Hepatocyte (in vitro differentiated cells): Measurements from ENCODE around the gene TENM4. TPM values are rescaled to one million over a fixed set of nuclear protein-coding genes. Genes with fewer than 3 reads are reported as not detected.

Experiments used
- DNase-seq: peaks from one replicate; pipeline ENCODE4 v3.0.0-alpha.2; 2016; ENCODE audit warnings: low spot score
- H2AFZ ChIP-seq: fragments of 200-600 bp; sonication (generic); 2 replicates; pipeline ENCODE4 v1.6.0; 2016; ENCODE audit warnings: antibody characterized with exemption, mild to moderate bottlenecking
- H3K27ac ChIP-seq: fragments of 200-600 bp; sonication (generic); 2 replicates; pipeline ENCODE4 v1.5.1; 2016; ENCODE audit warnings: mild to moderate bottlenecking
- H3K27me3 ChIP-seq: fragments of 200-600 bp; sonication (generic); 2 replicates; pipeline ENCODE4 v1.6.1; 2016
- H3K36me3 ChIP-seq: fragments of 200-600 bp; sonication (generic); replicated peaks from 2 replicates; pipeline ENCODE4 v1.5.1; 2016; ENCODE audit warnings: low read depth; ENCODE audit not compliant: insufficient read depth
- H3K4me1 ChIP-seq: fragments of 200-600 bp; sonication (generic); 2 replicates; pipeline ENCODE4 v1.5.1; 2016; ENCODE audit warnings: mild to moderate bottlenecking, moderate library complexity; ENCODE audit not compliant: insufficient read depth
- H3K4me2 ChIP-seq: fragments of 200-600 bp; sonication (generic); 2 replicates; pipeline ENCODE4 v1.6.0; 2016
- H3K4me3 ChIP-seq: fragments of 200-600 bp; sonication (generic); 2 replicates; pipeline ENCODE4 v1.5.1; 2016; ENCODE audit warnings: mild to moderate bottlenecking
- H3K79me2 ChIP-seq: fragments of 200-600 bp; sonication (generic); 2 replicates; pipeline ENCODE4 v1.6.0; 2017; ENCODE audit warnings: mild to moderate bottlenecking
- H3K9me2 ChIP-seq: fragments of 200-600 bp; sonication (generic); replicated peaks from 2 replicates; pipeline ENCODE4 v1.6.0; 2017; ENCODE audit warnings: mild to moderate bottlenecking; ENCODE audit not compliant: insufficient read depth
- H3K9me3 ChIP-seq: fragments of 200-600 bp; sonication (generic); 2 replicates; pipeline ENCODE4 v1.5.1; 2016; ENCODE audit warnings: low read depth, mild to moderate bottlenecking
- H4K20me1 ChIP-seq: fragments of 200-600 bp; sonication (generic); 2 replicates; pipeline ENCODE4 v1.6.0; 2016; ENCODE audit warnings: mild to moderate bottlenecking; ENCODE audit not compliant: insufficient read depth, poor library complexity, severe bottlenecking
- EZH2 ChIP-seq: fragments of 200-600 bp; sonication (generic); IDR thresholded peaks from 2 replicates; pipeline ENCODE4 v1.6.1; 2016; ENCODE audit warnings: antibody characterized with exemption, mild to moderate bottlenecking, borderline replicate concordance
- EZH2phosphoT487 ChIP-seq: fragments of 200-600 bp; sonication (generic); IDR thresholded peaks from one replicate; pipeline ENCODE4 v1.6.1; 2018; ENCODE audit warnings: antibody characterized with exemption, mild to moderate bottlenecking, low read depth, moderate library complexity; ENCODE audit not compliant: unreplicated experiment, severe bottlenecking
- WGBS: methylation state at CpG from one replicate; pipeline ENCODE4 v1.1.6; 2016; ENCODE audit warnings: low lambda C conversion rate; ENCODE audit errors: missing lambda C conversion rate; 5-methylcytosine and 5-hydroxymethylcytosine counted together
- polyA plus RNA-seq: library from polyadenylated mRNA; unstranded; fragments of >200 nt; fragmentation: Nextera tagmentation; extraction: Ambion mirVana; gene quantifications from 2 replicates; pipeline ENCODE4 v1.2.1, GENCODE V29; 2016
- total RNA-seq: library from RNA; depleted of rRNA; stranded (reverse); fragments of >200 nt; gene quantifications from 2 replicates; pipeline ENCODE4 v1.2.3, GENCODE V29; 2014
- TF ChIP-seq, protein P1 (sequence below): fragments of 200-600 bp; sonication (generic); IDR thresholded peaks from 2 replicates; pipeline ENCODE4 v1.5.1; 2016; ENCODE audit warnings: antibody characterized with exemption, mild to moderate bottlenecking; ENCODE audit not compliant: poor library complexity

Gene TENM4
- total and polyA plus RNA-seq, 2 experiments from 2014 or later = 18.4 to 18.7 TPM

DNA sequence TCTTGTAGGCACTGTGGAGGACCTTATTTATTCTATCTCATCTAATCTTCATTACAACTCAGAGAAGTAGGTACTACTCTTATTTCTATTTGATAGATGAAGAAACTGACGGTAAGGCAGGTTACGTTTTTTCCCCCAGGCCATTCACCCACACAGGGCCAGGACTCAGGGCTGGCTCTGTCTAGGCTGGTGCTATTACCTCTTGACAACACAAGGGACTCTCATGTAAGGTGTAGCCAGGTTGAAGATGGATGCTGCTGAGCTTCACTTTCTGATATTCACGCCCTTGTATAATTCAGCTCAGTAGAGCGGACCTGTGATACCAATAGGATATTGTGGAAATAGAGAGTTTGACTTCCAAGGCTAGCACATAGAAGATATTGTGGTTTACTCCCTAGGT, 453.1 kb downstream of the TENM4 start:
- no peak for DNase-seq
- Histone ChIP-seq H3K4me3 (no peak overlapping the region), H4K20me1 (no peaks in the 10 kb centered on the region), H2AFZ (no peak overlapping the region), H3K36me3 (no peaks in the 10 kb centered on the region), H3K79me2 (no peaks in the 10 kb centered on the region), H3K9me2 (no peaks in the 10 kb centered on the region), H3K27me3 (no peaks in the 10 kb centered on the region), H3K9me3 (no peaks in the 10 kb centered on the region), H3K27ac (no peak overlapping the region), H3K4me1 (no peaks in the 10 kb centered on the region), H3K4me2 (no peak overlapping the region)
- 94% methylated on average over 4 of the region's 4 CpGs for WGBS
- TF ChIP-seq EZH2phosphoT487 = no peak
- TF ChIP-seq EZH2 = no peak
- TF ChIP-seq, protein P1, sequence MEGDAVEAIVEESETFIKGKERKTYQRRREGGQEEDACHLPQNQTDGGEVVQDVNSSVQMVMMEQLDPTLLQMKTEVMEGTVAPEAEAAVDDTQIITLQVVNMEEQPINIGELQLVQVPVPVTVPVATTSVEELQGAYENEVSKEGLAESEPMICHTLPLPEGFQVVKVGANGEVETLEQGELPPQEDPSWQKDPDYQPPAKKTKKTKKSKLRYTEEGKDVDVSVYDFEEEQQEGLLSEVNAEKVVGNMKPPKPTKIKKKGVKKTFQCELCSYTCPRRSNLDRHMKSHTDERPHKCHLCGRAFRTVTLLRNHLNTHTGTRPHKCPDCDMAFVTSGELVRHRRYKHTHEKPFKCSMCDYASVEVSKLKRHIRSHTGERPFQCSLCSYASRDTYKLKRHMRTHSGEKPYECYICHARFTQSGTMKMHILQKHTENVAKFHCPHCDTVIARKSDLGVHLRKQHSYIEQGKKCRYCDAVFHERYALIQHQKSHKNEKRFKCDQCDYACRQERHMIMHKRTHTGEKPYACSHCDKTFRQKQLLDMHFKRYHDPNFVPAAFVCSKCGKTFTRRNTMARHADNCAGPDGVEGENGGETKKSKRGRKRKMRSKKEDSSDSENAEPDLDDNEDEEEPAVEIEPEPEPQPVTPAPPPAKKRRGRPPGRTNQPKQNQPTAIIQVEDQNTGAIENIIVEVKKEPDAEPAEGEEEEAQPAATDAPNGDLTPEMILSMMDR = no peak

DNA sequence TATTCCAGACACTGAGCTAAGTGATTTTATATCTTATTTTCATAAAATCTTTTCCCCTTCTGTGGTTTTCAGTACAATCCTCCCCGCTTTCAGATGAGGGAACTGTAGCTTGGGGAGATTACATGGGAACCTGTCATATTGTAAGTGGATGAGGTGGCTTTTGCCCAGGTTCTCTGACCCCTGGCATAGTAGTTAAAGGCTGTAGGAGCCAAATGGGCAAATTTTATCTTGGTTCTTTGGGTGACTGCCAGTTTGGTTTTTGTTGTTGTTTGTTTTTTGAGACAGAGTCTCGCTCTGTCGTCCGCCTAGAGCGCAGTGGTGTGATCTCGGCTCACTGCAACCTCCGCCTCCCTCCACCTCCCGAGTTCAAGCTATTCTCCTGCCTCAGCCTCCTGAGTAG, 454.5 kb downstream of the TENM4 start:
- H3K27me3 ChIP-seq = no peaks in the 10 kb centered on the region
- H3K79me2 ChIP-seq = no peaks in the 10 kb centered on the region
- H3K4me3 ChIP-seq = no peak overlapping the region
- H3K9me3 ChIP-seq = no peaks in the 10 kb centered on the region
- H3K4me2 ChIP-seq = no peak overlapping the region
- no peaks in the 10 kb centered on the region for H3K4me1 ChIP-seq
- no peak overlapping the region for H3K27ac ChIP-seq
- TF ChIP-seq EZH2 = no peak
- TF ChIP-seq, protein P1 = no peak
- no peaks in the 10 kb centered on the region for H3K36me3 ChIP-seq
- no peaks in the 10 kb centered on the region for H4K20me1 ChIP-seq
- no peak for DNase-seq
- no peaks in the 10 kb centered on the region for H3K9me2 ChIP-seq
- 98% methylated on average over 8 of the region's 8 CpGs for WGBS
- H2AFZ ChIP-seq = no peak overlapping the region

DNA sequence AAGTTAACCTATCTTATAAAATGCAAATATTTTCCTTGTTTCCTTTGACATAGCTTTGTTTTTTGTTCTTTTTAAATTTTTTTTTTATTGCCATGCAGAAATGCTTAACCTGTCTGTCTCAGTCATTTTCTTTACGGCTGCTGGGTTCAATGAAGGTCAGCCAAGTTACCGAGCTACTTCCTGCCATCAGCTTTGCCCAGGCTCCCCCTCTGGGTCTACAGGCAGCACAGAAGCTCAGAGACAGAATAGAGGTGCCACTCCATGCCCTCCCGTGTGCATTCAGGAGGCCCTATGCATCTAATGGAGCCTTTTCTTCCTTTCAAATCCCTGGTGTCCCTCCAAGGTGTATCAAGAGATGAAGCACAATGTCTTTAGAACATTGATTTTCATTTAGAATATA, 455.2 kb downstream of the TENM4 start:
- H4K20me1 ChIP-seq = no peaks in the 10 kb centered on the region
- H3K9me2 ChIP-seq = no peaks in the 10 kb centered on the region
- DNase-seq = no peak
- H2AFZ ChIP-seq = no peak overlapping the region
- 43% methylated on average over 3 of the region's 3 CpGs for WGBS
- no peak for TF ChIP-seq EZH2
- TF ChIP-seq, protein P1 = no peak
- no peak for TF ChIP-seq EZH2phosphoT487
- H3K4me1 ChIP-seq = no peaks in the 10 kb centered on the region
- H3K79me2 ChIP-seq = no peaks in the 10 kb centered on the region
- no peak overlapping the region for H3K27ac ChIP-seq
- H3K36me3 ChIP-seq = no peaks in the 10 kb centered on the region
- H3K4me2 ChIP-seq = no peak overlapping the region
- H3K9me3 ChIP-seq = no peaks in the 10 kb centered on the region
- H3K27me3 ChIP-seq = no peaks in the 10 kb centered on the region
- H3K4me3 ChIP-seq = no peak overlapping the region

DNA sequence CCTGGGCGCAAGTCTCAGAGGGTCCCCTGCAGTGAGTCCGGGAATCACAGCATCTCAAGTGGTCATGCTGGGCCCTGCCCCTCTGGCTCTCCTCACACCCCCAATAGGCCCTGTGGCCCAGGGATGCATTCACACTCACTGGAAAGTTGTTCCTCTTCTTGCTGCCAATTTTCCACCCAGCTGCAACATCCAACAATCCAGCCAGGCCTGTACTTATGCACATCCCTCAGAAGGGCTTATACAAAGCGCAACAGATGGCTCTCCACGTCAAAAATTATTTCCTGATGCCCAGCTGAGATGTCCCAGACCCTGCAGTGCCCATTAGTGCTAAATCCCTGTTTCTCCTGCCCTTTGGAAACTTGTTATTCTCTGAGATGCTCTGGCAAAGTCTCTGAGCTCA, 458.4 kb downstream of the TENM4 start:
- no peak overlapping the region for H3K4me3 ChIP-seq
- no peak overlapping the region for H3K4me2 ChIP-seq
- no peak overlapping the region for H3K27ac ChIP-seq
- peak; percentile 42 for DNase-seq
- no peaks in the 10 kb centered on the region for H3K27me3 ChIP-seq
- H3K36me3 ChIP-seq = no peaks in the 10 kb centered on the region
- no peaks in the 10 kb centered on the region for H4K20me1 ChIP-seq
- no peaks in the 10 kb centered on the region for H3K79me2 ChIP-seq
- no peak overlapping the region for H2AFZ ChIP-seq
- no peaks in the 10 kb centered on the region for H3K9me2 ChIP-seq
- no peaks in the 10 kb centered on the region for H3K4me1 ChIP-seq
- WGBS = 74% methylated on average over 4 of the region's 4 CpGs
- H3K9me3 ChIP-seq = no peaks in the 10 kb centered on the region
- TF ChIP-seq EZH2 = no peak
- TF ChIP-seq, protein P1 = no peak
- TF ChIP-seq EZH2phosphoT487 = no peak
